IMR-90 (cell line): ENCODE results near the gene TM4SF5. TPM values are rescaled to one million over a fixed set of nuclear protein-coding genes. Genes with fewer than 3 reads are reported as not detected.
A peak's percentile ranks its signal among the peaks of the same experiment; 100 is the strongest.

Experiments used
- ATAC-seq: fragments of 200-7000 bp; cut with Tn5 transposase; 2 replicates; pipeline ENCODE4 v1.9.1; 2020; ENCODE audit warnings: low read depth, mild to moderate bottlenecking, moderate library complexity
- BruUV-seq: library from RNA; stranded (reverse); fragments of 400-500 nt; replicated peaks from 2 replicates; lab custom pipeline; 2021; lab: Mats Ljungman, UMichigan
- CTCF ChIA-PET: fragments of 300-600 bp; formaldehyde crosslinking; extraction: SDS; loops from one replicate; lab custom pipeline; 2021; ENCODE audit warnings: antibody characterized with exemption; lab: Yijun Ruan, JAX
- POLR2A ChIA-PET: fragments of 300-600 bp; sonication (Branson Sonifier 250); formaldehyde crosslinking; loops from one replicate; lab custom pipeline; 2022; ENCODE audit warnings: antibody characterized with exemption; ENCODE audit not compliant: unreplicated experiment; lab: Charles Lee
- DNase-seq: peaks from one replicate; pipeline ENCODE4 v3.0.0; 2013
- H2AFZ ChIP-seq: replicated peaks from 2 replicates; pipeline ENCODE3; 2013; ENCODE audit warnings: low read length, mild to moderate bottlenecking; ENCODE audit not compliant: poor library complexity
- H2AK5ac ChIP-seq: 2 replicates; pipeline ENCODE4 v1.6.1; 2013; ENCODE audit warnings: low read depth, low read length, inconsistent platforms
- H2AK9ac ChIP-seq: replicated peaks from 2 replicates; pipeline ENCODE3; 2013; ENCODE audit warnings: mild to moderate bottlenecking, low read depth, low read length, moderate library complexity; ENCODE audit not compliant: poor library complexity
- H2BK120ac ChIP-seq: 2 replicates; pipeline ENCODE4 v1.6.1; 2013; ENCODE audit warnings: low read depth, low read length, inconsistent platforms
- H2BK15ac ChIP-seq: 3 replicates; pipeline ENCODE4 v1.6.1; 2013; ENCODE audit warnings: low read depth, low read length, inconsistent platforms
- H2BK20ac ChIP-seq: 2 replicates; pipeline ENCODE4 v1.6.1; 2013; ENCODE audit warnings: low read depth, mild to moderate bottlenecking, inconsistent platforms, low read length, moderate library complexity
- H2BK5ac ChIP-seq: 2 replicates; pipeline ENCODE4 v1.6.1; 2013; ENCODE audit warnings: mild to moderate bottlenecking, low read depth, low read length, inconsistent platforms; ENCODE audit not compliant: poor library complexity, severe bottlenecking
- H3K14ac ChIP-seq: replicated peaks from 2 replicates; pipeline ENCODE4 v1.6.1; 2013; ENCODE audit warnings: low read depth, low read length, inconsistent platforms
- H3K18ac ChIP-seq: 2 replicates; pipeline ENCODE4 v1.6.1; 2013; ENCODE audit warnings: low read depth, low read length, control low read depth
- H3K23ac ChIP-seq: 2 replicates; pipeline ENCODE4 v1.6.1; 2013; ENCODE audit warnings: low read depth, low read length, inconsistent platforms
- H3K27ac ChIP-seq: 2 replicates; pipeline ENCODE4 v1.5.1; 2013; ENCODE audit warnings: mild to moderate bottlenecking, control low read depth, low read length; ENCODE audit not compliant: insufficient read depth
- H3K27me3 ChIP-seq: 2 replicates; pipeline ENCODE4 v1.6.1; 2013; ENCODE audit warnings: low read length; ENCODE audit not compliant: control insufficient read depth, insufficient read depth
- H3K36me3 ChIP-seq: 2 replicates; pipeline ENCODE4 v1.6.1; 2013; ENCODE audit warnings: low read length, mixed read lengths; ENCODE audit not compliant: control insufficient read depth, insufficient read depth
- H3K4ac ChIP-seq: 2 replicates; pipeline ENCODE4 v1.6.1; 2013; ENCODE audit warnings: low read depth, low read length, inconsistent platforms
- H3K4me1 ChIP-seq: 2 replicates; pipeline ENCODE4 v1.6.1; 2013; ENCODE audit warnings: low read length, mixed read lengths; ENCODE audit not compliant: control insufficient read depth, insufficient read depth
- H3K4me2 ChIP-seq: 2 replicates; pipeline ENCODE4 v1.6.1; 2013; ENCODE audit warnings: low read depth, mild to moderate bottlenecking, control low read depth, low read length, moderate library complexity
- H3K4me3 ChIP-seq: 2 replicates; pipeline ENCODE4 v1.5.1; 2013; ENCODE audit warnings: low read depth, mild to moderate bottlenecking, control low read depth, low read length, moderate library complexity; ENCODE audit not compliant: insufficient read depth
- H3K56ac ChIP-seq: 2 replicates; pipeline ENCODE4 v1.6.1; 2013; ENCODE audit warnings: low read length, inconsistent platforms; ENCODE audit not compliant: insufficient read depth; ENCODE audit errors: extremely low read depth
- H3K79me1 ChIP-seq, 2 experiments: 2 replicates each; pipeline ENCODE4 v1.6.1; 2013; ENCODE audit warnings: low read length in 2 of 2, inconsistent platforms in 1 of 2, low read depth in 1 of 2
- H3K9ac ChIP-seq: 2 replicates; pipeline ENCODE4 v1.6.1; 2013; ENCODE audit warnings: low read depth, low read length, control low read depth
- H3K9me1 ChIP-seq: 2 replicates; pipeline ENCODE4 v1.6.1; 2013; ENCODE audit warnings: low read length, inconsistent platforms; ENCODE audit not compliant: insufficient read depth
- H3K9me3 ChIP-seq: 2 replicates; pipeline ENCODE4 v1.6.1; 2013; ENCODE audit warnings: low read length; ENCODE audit not compliant: control insufficient read depth, insufficient read depth
- H4K20me1 ChIP-seq: 2 replicates; pipeline ENCODE4 v1.6.1; 2013; ENCODE audit warnings: low read length, inconsistent platforms; ENCODE audit not compliant: insufficient read depth
- H4K5ac ChIP-seq: 2 replicates; pipeline ENCODE4 v1.6.1; 2013; ENCODE audit warnings: mild to moderate bottlenecking, low read depth, low read length, control low read depth
- H4K8ac ChIP-seq, 2 experiments: 2 replicates each; pipeline ENCODE4 v1.6.1; 2013; ENCODE audit warnings: low read depth in 2 of 2, low read length in 2 of 2, control low read depth in 1 of 2, inconsistent platforms in 1 of 2
- H4K91ac ChIP-seq: 2 replicates; pipeline ENCODE4 v1.6.1; 2013; ENCODE audit warnings: low read depth, low read length, inconsistent platforms; ENCODE audit not compliant: insufficient read depth
- BHLHE40 ChIP-seq: fragments of 150-350 bp; IDR thresholded peaks from 2 replicates; pipeline ENCODE4 v1.6.1; 2016; ENCODE audit warnings: mild to moderate bottlenecking, low read depth, low read length
- CEBPB ChIP-seq: IDR thresholded peaks from 2 replicates; pipeline ENCODE4 v1.6.1; 2012; ENCODE audit warnings: low read depth, low read length, improper control_type of control experiment
- CHD1 ChIP-seq: IDR thresholded peaks from 2 replicates; pipeline ENCODE4 v1.6.1; 2012; ENCODE audit warnings: low read depth, low read length, improper control_type of control experiment
- ELK1 ChIP-seq: fragments of 150-350 bp; IDR thresholded peaks from 2 replicates; pipeline ENCODE4 v1.6.1; 2016; ENCODE audit warnings: low read depth, mild to moderate bottlenecking, low read length, moderate library complexity, borderline replicate concordance
- FOS ChIP-seq: fragments of 150-350 bp; IDR thresholded peaks from 2 replicates; pipeline ENCODE4 v1.6.1; 2016; ENCODE audit warnings: low read depth, low read length
- MAFK ChIP-seq: IDR thresholded peaks from 2 replicates; pipeline ENCODE4 v1.6.1; 2012; ENCODE audit warnings: low read depth, low read length, improper control_type of control experiment
- MAZ ChIP-seq: IDR thresholded peaks from 2 replicates; pipeline ENCODE4 v1.6.1; 2012; ENCODE audit warnings: low read depth, mild to moderate bottlenecking, low read length, improper control_type of control experiment, moderate library complexity, borderline replicate concordance
- MXI1 ChIP-seq: IDR thresholded peaks from 2 replicates; pipeline ENCODE4 v1.6.1; 2012; ENCODE audit warnings: low read depth, mild to moderate bottlenecking, low read length, moderate library complexity, borderline replicate concordance
- NFE2L2 ChIP-seq: fragments of 150-350 bp; IDR thresholded peaks from 2 replicates; pipeline ENCODE4 v1.6.1; 2016; ENCODE audit warnings: low read depth, mild to moderate bottlenecking, low read length
- POLR2A ChIP-seq: IDR thresholded peaks from 2 replicates; pipeline ENCODE4 v1.6.1; 2012; ENCODE audit warnings: mild to moderate bottlenecking, low read depth, low read length
- RAD21 ChIP-seq: IDR thresholded peaks from 2 replicates; pipeline ENCODE4 v1.6.1; 2012; ENCODE audit warnings: low read length, improper control_type of control experiment
- RCOR1 ChIP-seq: IDR thresholded peaks from 2 replicates; pipeline ENCODE4 v1.6.1; 2012; ENCODE audit warnings: mild to moderate bottlenecking, low read length, improper control_type of control experiment; ENCODE audit not compliant: insufficient replicate concordance
- RFX5 ChIP-seq: IDR thresholded peaks from 2 replicates; pipeline ENCODE4 v1.8.0; 2012; ENCODE audit warnings: low read depth, mild to moderate bottlenecking, low read length, moderate library complexity
- SMC3 ChIP-seq: fragments of 150-350 bp; IDR thresholded peaks from 2 replicates; pipeline ENCODE4 v1.6.1; 2016; ENCODE audit warnings: low read depth, mild to moderate bottlenecking, antibody characterized with exemption, low read length, moderate library complexity
- WGBS, 2 experiments: methylation state at CpG; one replicate each; pipeline versions ENCODE4 v1.1.5 to v1.1.7; 2013; ENCODE audit warnings: missing lambda C conversion rate in 2 of 2; ENCODE audit not compliant: insufficient read length in 1 of 2; ENCODE audit errors: extremely low coverage in 2 of 2; 5-methylcytosine and 5-hydroxymethylcytosine counted together
- dilution Hi-C: fragments of 300-500 bp; cut with HindIII; formaldehyde crosslinking; loops from one replicate; pipeline ENCODE4 v1.14.3; 2018; ENCODE audit warnings: low sequenced_read_pairs; ENCODE audit not compliant: unreplicated experiment
- in situ Hi-C: fragments of 300-500 bp; cut with MboI; formaldehyde crosslinking; loops from 3 replicates; pipeline ENCODE4 v1.14.3; 2019; ENCODE audit warnings: low sequenced_read_pairs, inconsistent platforms, mixed read lengths
- intact Hi-C: fragments of 100-400 bp; cut with micrococcal nuclease; formaldehyde crosslinking; loops from 2 replicates; pipeline ENCODE4 v1.10.0; 2022
- polyA plus RNA-seq, 3 experiments: library from polyadenylated mRNA; depleted of rRNA; stranded (reverse); fragments of >200 nt; gene quantifications; 2 replicates each; pipeline ENCODE4 v1.2.3, GENCODE V29; 2012; ENCODE audit warnings: low replicate concordance in 1 of 3
- total RNA-seq: library from RNA; depleted of rRNA; stranded (reverse); fragments of >200 nt; gene quantifications from 2 replicates; pipeline ENCODE4 v1.2.3, GENCODE V29; 2012
- TF ChIP-seq, protein P1 (sequence below): conservative IDR thresholded peaks from 2 replicates; pipeline ENCODE4 v1.5.1; 2012; ENCODE audit warnings: mild to moderate bottlenecking, low read depth, low read length, improper control_type of control experiment
- TF ChIP-seq, protein P2 (sequence below): fragments of 150-350 bp; IDR thresholded peaks from 2 replicates; pipeline ENCODE4 v1.6.1; 2017; ENCODE audit warnings: mild to moderate bottlenecking, antibody characterized with exemption, low read length, low read depth

The TM4SF5 gene
- total and polyA plus RNA-seq, 2 of the 4 experiments (the other 2 are of a cell fraction) = not detected

- Histone ChIP-seq H2AFZ (no peak overlapping the region), H2BK5ac (no peak overlapping the region), H3K79me1 (no peaks in the 10 kb centered on the region), H3K56ac (no peak overlapping the region), H3K4me1 (peaks cover 8% of the 10 kb centered on the region; the same call in 1 of the 2 replicates), H3K27me3 (peaks cover 79% of the 10 kb centered on the region), H2BK15ac (no peak overlapping the region), H3K4me2 (no peak overlapping the region), H3K14ac (no peak overlapping the region), H3K27ac (no peak overlapping the region), H3K36me3 (no peaks in the 10 kb centered on the region), H4K91ac (no peak overlapping the region), H3K9ac (no peak overlapping the region), H4K5ac (no peak overlapping the region), H3K4ac (no peak overlapping the region), H2AK5ac (no peak overlapping the region), H2BK20ac (no peak overlapping the region), H4K20me1 (no peaks in the 10 kb centered on the region), H2AK9ac (peak overlapping the region; percentile 72), H3K23ac (no peak overlapping the region), H3K4me3 (no peak overlapping the region), H2BK120ac (no peak overlapping the region), H3K9me3 (no peaks in the 10 kb centered on the region), H3K9me1 (no peaks in the 10 kb centered on the region), H4K8ac (no peak overlapping the region), H3K18ac (no peak overlapping the region)
- WGBS, 2 experiments = 81% methylated on average over 2 of the region's 9 CpGs; no CpG with 5 or more reads in 1 of the 2 experiments
- CTCF ChIA-PET = no interaction called here
- intact Hi-C loops = no loop called here
- POLR2A ChIA-PET = no interaction called here
- dilution Hi-C loops = no loop called here
- BruUV-seq = no TSS peak
- in situ Hi-C loops = no loop called here
- ATAC-seq (no peak), DNase-seq (no peak)
- TF ChIP-seq, protein P1, sequence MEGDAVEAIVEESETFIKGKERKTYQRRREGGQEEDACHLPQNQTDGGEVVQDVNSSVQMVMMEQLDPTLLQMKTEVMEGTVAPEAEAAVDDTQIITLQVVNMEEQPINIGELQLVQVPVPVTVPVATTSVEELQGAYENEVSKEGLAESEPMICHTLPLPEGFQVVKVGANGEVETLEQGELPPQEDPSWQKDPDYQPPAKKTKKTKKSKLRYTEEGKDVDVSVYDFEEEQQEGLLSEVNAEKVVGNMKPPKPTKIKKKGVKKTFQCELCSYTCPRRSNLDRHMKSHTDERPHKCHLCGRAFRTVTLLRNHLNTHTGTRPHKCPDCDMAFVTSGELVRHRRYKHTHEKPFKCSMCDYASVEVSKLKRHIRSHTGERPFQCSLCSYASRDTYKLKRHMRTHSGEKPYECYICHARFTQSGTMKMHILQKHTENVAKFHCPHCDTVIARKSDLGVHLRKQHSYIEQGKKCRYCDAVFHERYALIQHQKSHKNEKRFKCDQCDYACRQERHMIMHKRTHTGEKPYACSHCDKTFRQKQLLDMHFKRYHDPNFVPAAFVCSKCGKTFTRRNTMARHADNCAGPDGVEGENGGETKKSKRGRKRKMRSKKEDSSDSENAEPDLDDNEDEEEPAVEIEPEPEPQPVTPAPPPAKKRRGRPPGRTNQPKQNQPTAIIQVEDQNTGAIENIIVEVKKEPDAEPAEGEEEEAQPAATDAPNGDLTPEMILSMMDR = no peak
- TF ChIP-seq RAD21 (no peak), RFX5 (no peak), FOS (no peak), NFE2L2 (no peak), MAFK (no peak), SMC3 (no peak), MAZ (no peak), RCOR1 (no peak), CEBPB (no peak), CHD1 (no peak), ELK1 (no peak), MXI1 (no peak), BHLHE40 (no peak), POLR2A (no peak)
- TF ChIP-seq, protein P2, sequence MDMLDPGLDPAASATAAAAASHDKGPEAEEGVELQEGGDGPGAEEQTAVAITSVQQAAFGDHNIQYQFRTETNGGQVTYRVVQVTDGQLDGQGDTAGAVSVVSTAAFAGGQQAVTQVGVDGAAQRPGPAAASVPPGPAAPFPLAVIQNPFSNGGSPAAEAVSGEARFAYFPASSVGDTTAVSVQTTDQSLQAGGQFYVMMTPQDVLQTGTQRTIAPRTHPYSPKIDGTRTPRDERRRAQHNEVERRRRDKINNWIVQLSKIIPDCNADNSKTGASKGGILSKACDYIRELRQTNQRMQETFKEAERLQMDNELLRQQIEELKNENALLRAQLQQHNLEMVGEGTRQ = no peak
Measured at GRCh38 chr17:4742133-4742532, 29.6 kb upstream of the TM4SF5 start.
